ENCODE measurements around the gene SYNGAP1. TPM values are rescaled to one million over a fixed set of nuclear protein-coding genes. Genes with fewer than 3 reads are reported as not detected.

Gene SYNGAP1
- total RNA-seq, 1 donor from 2014 or later, result 14.1 TPM

GRCh38 chr6:33432546-33432945 lies 12.7 kb downstream of the SYNGAP1 start:
- no peaks in the 10 kb centered on the region for H3K9me3 ChIP-seq (ENCODE audit: low read depth)
- H3K4me3 ChIP-seq, result peak overlapping the region; percentile 52
- Mint-ChIP-seq H3K36me3 (peaks cover 26% of the 10 kb centered on the region), H3K27ac (peak overlapping the region; percentile 81), H3K4me3 (peak overlapping the region; percentile 94), H3K27me3 (ENCODE audit: insufficient read depth, low read depth) (peaks cover 8% of the 10 kb centered on the region), H3K9me3 (no peaks in the 10 kb centered on the region), H3K4me1 (peaks cover 64% of the 10 kb centered on the region)
- H3K4me2 ChIP-seq, result peak overlapping the region; percentile 97
- no peak for DNase-seq (ENCODE audit: low spot score)
- H3K4me1 ChIP-seq, result peaks cover 59% of the 10 kb centered on the region
- TF ChIP-seq EZH2 (IDR thresholded peaks at IDR 0.05) (no peak), CTCF (IDR thresholded peaks at IDR 0.05) (no peak), EZH2phosphoT487 (IDR thresholded peaks at IDR 0.05) (no peak)
- H3K79me2 ChIP-seq (ENCODE audit: low read depth), result peaks cover 94% of the 10 kb centered on the region
- H3K27ac ChIP-seq, result peak overlapping the region; percentile 82
- H3K9ac ChIP-seq, result no peak overlapping the region
- peaks cover 11% of the 10 kb centered on the region for H3K36me3 ChIP-seq
- H3F3A ChIP-seq (ENCODE audit: low read depth), result peaks cover 56% of the 10 kb centered on the region
- no peak overlapping the region for H2AFZ ChIP-seq (replicated peaks)
- peaks cover 49% of the 10 kb centered on the region for H4K20me1 ChIP-seq (ENCODE audit: low read depth)
- H3K27me3 ChIP-seq, result no peaks in the 10 kb centered on the region

GRCh38 chr6:33433001-33433543 lies 13.2 kb downstream of the SYNGAP1 start:
- Histone ChIP-seq H3K4me2 (peak overlapping the region; percentile 97), H4K20me1 (ENCODE audit: low read depth) (peaks cover 49% of the 10 kb centered on the region), H3K27me3 (no peaks in the 10 kb centered on the region), H3K27ac (peak overlapping the region; percentile 82), H3K4me3 (peak overlapping the region; percentile 52), H2AFZ (replicated peaks) (no peak overlapping the region), H3K9me3 (ENCODE audit: low read depth) (no peaks in the 10 kb centered on the region), H3K79me2 (ENCODE audit: low read depth) (peaks cover 91% of the 10 kb centered on the region), H3K4me1 (peaks cover 59% of the 10 kb centered on the region), H3F3A (ENCODE audit: low read depth) (peaks cover 56% of the 10 kb centered on the region), H3K9ac (no peak overlapping the region), H3K36me3 (peaks cover 11% of the 10 kb centered on the region)
- peaks cover 27% of the 10 kb centered on the region for H3K36me3 Mint-ChIP-seq
- peaks cover 8% of the 10 kb centered on the region for H3K27me3 Mint-ChIP-seq (ENCODE audit: insufficient read depth, low read depth)
- DNase-seq (ENCODE audit: low spot score), result peak; percentile 35
- no peaks in the 10 kb centered on the region for H3K9me3 Mint-ChIP-seq
- peak overlapping the region; percentile 94 for H3K4me3 Mint-ChIP-seq
- TF ChIP-seq EZH2phosphoT487 (IDR thresholded peaks at IDR 0.05), result no peak
- peaks cover 64% of the 10 kb centered on the region for H3K4me1 Mint-ChIP-seq
- H3K27ac Mint-ChIP-seq, result peak overlapping the region; percentile 2

- Histone ChIP-seq H3K36me3 (peaks cover 11% of the 10 kb centered on the region), H4K20me1 (ENCODE audit: low read depth) (peaks cover 45% of the 10 kb centered on the region), H3K9me3 (ENCODE audit: low read depth) (no peaks in the 10 kb centered on the region), H3K4me3 (peak overlapping the region; percentile 52), H3K79me2 (ENCODE audit: low read depth) (peaks cover 85% of the 10 kb centered on the region), H3K27me3 (no peaks in the 10 kb centered on the region), H2AFZ (replicated peaks) (no peak overlapping the region), H3K4me1 (peaks cover 53% of the 10 kb centered on the region), H3F3A (ENCODE audit: low read depth) (peaks cover 50% of the 10 kb centered on the region), H3K27ac (peak overlapping the region; percentile 82), H3K4me2 (peak overlapping the region; percentile 97), H3K9ac (no peak overlapping the region)
- DNase-seq (ENCODE audit: low spot score), result peak; percentile 55
- TF ChIP-seq CTCF (IDR thresholded peaks at IDR 0.05) (no peak), EZH2phosphoT487 (IDR thresholded peaks at IDR 0.05) (no peak), EZH2 (IDR thresholded peaks at IDR 0.05) (no peak)
- H3K27ac Mint-ChIP-seq, result peak overlapping the region; percentile 55
- peaks cover 32% of the 10 kb centered on the region for H3K36me3 Mint-ChIP-seq
- peaks cover 58% of the 10 kb centered on the region for H3K4me1 Mint-ChIP-seq
- no peaks in the 10 kb centered on the region for H3K9me3 Mint-ChIP-seq
- peaks cover 7% of the 10 kb centered on the region for H3K27me3 Mint-ChIP-seq (ENCODE audit: insufficient read depth, low read depth)
- peak overlapping the region; percentile 94 for H3K4me3 Mint-ChIP-seq
These were observed 13.8 kb downstream of the SYNGAP1 start for GRCh38 chr6:33433544-33434191.

- peaks cover 38% of the 10 kb centered on the region for H3K36me3 Mint-ChIP-seq
- peaks cover 13% of the 10 kb centered on the region for H3K36me3 ChIP-seq
These were observed 15.1 kb downstream of the SYNGAP1 start for GRCh38 chr6:33434961-33435360.

More at GRCh38 chr6:33434961-33435360, 15.1 kb downstream of the SYNGAP1 start:
- Histone ChIP-seq H3K4me3 (no peak overlapping the region), H3F3A (ENCODE audit: low read depth) (peaks cover 39% of the 10 kb centered on the region), H3K27ac (no peak overlapping the region), H3K4me2 (no peak overlapping the region), H3K27me3 (no peaks in the 10 kb centered on the region), H4K20me1 (ENCODE audit: low read depth) (peaks cover 38% of the 10 kb centered on the region), H3K4me1 (peaks cover 43% of the 10 kb centered on the region), H2AFZ (replicated peaks) (no peak overlapping the region), H3K79me2 (ENCODE audit: low read depth) (peaks cover 72% of the 10 kb centered on the region), H3K9me3 (ENCODE audit: low read depth) (no peaks in the 10 kb centered on the region), H3K9ac (no peak overlapping the region)
- Mint-ChIP-seq H3K9me3 (no peaks in the 10 kb centered on the region), H3K4me1 (peaks cover 46% of the 10 kb centered on the region), H3K4me3 (no peak overlapping the region), H3K27ac (peak overlapping the region; percentile 85), H3K27me3 (ENCODE audit: insufficient read depth, low read depth) (peaks cover 2% of the 10 kb centered on the region)
- no peak for TF ChIP-seq CTCF (IDR thresholded peaks at IDR 0.05)
- no peak for TF ChIP-seq EZH2 (IDR thresholded peaks at IDR 0.05)
- no peak for TF ChIP-seq EZH2phosphoT487 (IDR thresholded peaks at IDR 0.05)
- DNase-seq (ENCODE audit: low spot score), result no peak
